Trophoblast cell (in vitro differentiated cells and primary cell): ENCODE data around the gene TAPBP.
"Not testable (repeated sequence)": the region's sequence is repeated elsewhere in the genome, so short reads cannot be mapped to it uniquely, and the experiment has no call there.

Source experiments
- DNase-seq, 2 donors: peaks; one replicate each; pipeline ENCODE4 v3.0.0-alpha.2; 2016
- H2AFZ ChIP-seq: 2 replicates; pipeline ENCODE4 v1.6.1; 2013; ENCODE audit warnings: low read length, moderate library complexity, mild to moderate bottlenecking; ENCODE audit not compliant: insufficient read depth, poor library complexity
- H2AK5ac ChIP-seq: 2 replicates; pipeline ENCODE4 v1.6.1; 2013; ENCODE audit warnings: mild to moderate bottlenecking, low read length
- H2BK120ac ChIP-seq: 2 replicates; pipeline ENCODE4 v1.6.1; 2013; ENCODE audit warnings: low read length, mild to moderate bottlenecking, moderate library complexity; ENCODE audit not compliant: insufficient read depth, poor library complexity
- H2BK12ac ChIP-seq: 2 replicates; pipeline ENCODE4 v1.6.1; 2013; ENCODE audit warnings: mild to moderate bottlenecking, low read length, moderate library complexity
- H2BK5ac ChIP-seq: 2 replicates; pipeline ENCODE4 v1.6.1; 2013; ENCODE audit warnings: low read length, low read depth, moderate library complexity, mild to moderate bottlenecking; ENCODE audit not compliant: poor library complexity
- H3K14ac ChIP-seq: 2 replicates; pipeline ENCODE4 v1.6.1; 2013; ENCODE audit warnings: mild to moderate bottlenecking, low read length
- H3K18ac ChIP-seq: 2 replicates; pipeline ENCODE4 v1.6.1; 2013; ENCODE audit warnings: mild to moderate bottlenecking, low read length
- H3K23ac ChIP-seq: 2 replicates; pipeline ENCODE4 v1.6.1; 2013; ENCODE audit warnings: low read length
- H3K27ac ChIP-seq: 2 replicates; pipeline ENCODE4 v1.5.1; 2013; ENCODE audit warnings: low read depth, mild to moderate bottlenecking, inconsistent platforms, low read length, moderate library complexity
- H3K27me3 ChIP-seq: 2 replicates; pipeline ENCODE4 v1.6.1; 2013; ENCODE audit warnings: inconsistent platforms, mild to moderate bottlenecking, low read length, moderate library complexity; ENCODE audit not compliant: insufficient read depth
- H3K36me3 ChIP-seq, 2 experiments: 1 replicate in 1 of 2; 2 replicates in 1 of 2; pipeline ENCODE4 v1.6.1; 2013; ENCODE audit warnings: low read length in 2 of 2, mild to moderate bottlenecking in 2 of 2, moderate library complexity in 1 of 2; ENCODE audit not compliant: insufficient read depth in 2 of 2, control insufficient read depth in 1 of 2
- H3K4ac ChIP-seq: 2 replicates; pipeline ENCODE4 v1.6.1; 2013; ENCODE audit warnings: low read depth, mild to moderate bottlenecking, low read length, moderate library complexity
- H3K4me1 ChIP-seq, 2 experiments: 1 replicate in 1 of 2; 2 replicates in 1 of 2; pipeline ENCODE4 v1.6.1; 2013; ENCODE audit warnings: low read length in 2 of 2, mild to moderate bottlenecking in 2 of 2, moderate library complexity in 1 of 2; ENCODE audit not compliant: insufficient read depth in 2 of 2, control insufficient read depth in 1 of 2
- H3K4me2 ChIP-seq: 2 replicates; pipeline ENCODE4 v1.6.1; 2013; ENCODE audit warnings: inconsistent platforms, mild to moderate bottlenecking, low read length, moderate library complexity
- H3K4me3 ChIP-seq: 2 replicates; pipeline ENCODE4 v1.5.1; 2013; ENCODE audit warnings: mild to moderate bottlenecking, low read depth, low read length, inconsistent platforms
- H3K79me1 ChIP-seq: one replicate; pipeline ENCODE4 v1.6.1; 2013; ENCODE audit warnings: low read length
- H3K79me2 ChIP-seq: 2 replicates; pipeline ENCODE4 v1.6.1; 2013; ENCODE audit warnings: low read length, mild to moderate bottlenecking; ENCODE audit not compliant: control insufficient read depth, insufficient read depth, poor library complexity
- H3K9ac ChIP-seq: 2 replicates; pipeline ENCODE4 v1.6.1; 2013; ENCODE audit warnings: mild to moderate bottlenecking, low read length
- H3K9me3 ChIP-seq: 2 replicates; pipeline ENCODE4 v1.6.1; 2013; ENCODE audit warnings: low read depth, mild to moderate bottlenecking, control low read depth, inconsistent platforms, low read length; ENCODE audit not compliant: insufficient read depth
- H4K12ac ChIP-seq: 2 replicates; pipeline ENCODE4 v1.6.1; 2013; ENCODE audit warnings: low read depth, mild to moderate bottlenecking, low read length, moderate library complexity
- H4K8ac ChIP-seq: 2 replicates; pipeline ENCODE4 v1.6.1; 2013; ENCODE audit warnings: low read depth, mild to moderate bottlenecking, low read length, moderate library complexity
- H4K91ac ChIP-seq: one replicate; pipeline ENCODE4 v1.6.1; 2013; ENCODE audit warnings: low read depth, mild to moderate bottlenecking, low read length, moderate library complexity
- WGBS: extraction: QIAGEN DNeasy Blood & Tissue Kit; methylation state at CpG from one replicate; pipeline ENCODE4 v1.1.7; 2013; ENCODE audit warnings: missing lambda C conversion rate; ENCODE audit not compliant: insufficient read length, insufficient coverage; ENCODE audit errors: extremely low coverage; 5-methylcytosine and 5-hydroxymethylcytosine counted together

TAPBP gene

DNA sequence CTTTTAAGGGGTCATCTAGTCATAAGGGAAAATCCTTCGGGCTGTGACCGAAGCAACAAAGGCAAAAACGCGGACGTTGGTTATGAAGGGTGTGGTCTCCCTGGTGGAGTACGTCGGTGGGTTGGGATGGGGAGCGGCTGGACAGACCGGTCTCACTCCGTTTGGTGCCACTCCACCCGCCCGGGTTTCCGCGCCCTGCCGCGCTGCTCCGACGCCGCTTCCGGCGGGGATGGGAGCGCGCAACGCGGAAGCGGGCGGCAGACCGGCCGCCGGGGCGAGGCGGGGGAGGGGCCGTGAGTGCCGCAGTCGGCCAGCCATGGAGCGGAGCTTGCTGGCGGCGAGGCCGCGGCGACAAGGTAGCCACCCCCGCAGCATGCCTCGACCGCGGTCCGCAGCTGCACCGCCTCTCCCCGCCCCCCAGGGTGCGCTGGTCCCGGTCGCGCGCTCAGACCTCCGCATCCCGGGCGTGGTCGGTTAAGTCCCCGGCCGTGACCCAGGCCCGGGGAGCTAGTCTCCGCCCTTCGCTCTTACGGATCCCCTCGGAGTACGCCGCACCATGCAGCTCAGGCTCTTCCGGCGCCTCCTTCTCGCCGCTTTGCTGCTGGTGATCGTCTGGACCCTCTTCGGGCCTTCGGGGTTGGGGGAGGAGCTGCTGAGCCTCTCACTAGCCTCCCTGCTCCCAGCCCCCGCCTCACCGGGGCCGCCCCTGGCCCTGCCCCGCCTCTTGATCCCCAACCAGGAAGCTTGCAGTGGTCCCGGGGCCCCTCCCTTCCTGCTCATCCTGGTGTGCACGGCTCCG, 36.8 kb downstream of the TAPBP start, which contains the start of gene B3GALT4:
Gene B3GALT4, plus strand, starts transcription at position 260 of the 799 bp plus-strand sequence. Its CDS starts 297 bp downstream, at position 557.
- Histone ChIP-seq H3K4me3 (peak within 1 kb of the TSS; percentile 84), H3K36me3 (peaks cover 48 to 57% of the 10 kb centered on the region in 2 experiments), H2BK120ac (peak within 1 kb of the TSS; percentile 37), H4K91ac (peak within 1 kb of the TSS; percentile 91), H3K79me1 (peaks cover 12% of the 10 kb centered on the region), H3K18ac (peak within 1 kb of the TSS; percentile 56), H3K9me3 (no peaks in the 10 kb centered on the region), H3K79me2 (peaks cover 13% of the 10 kb centered on the region), H3K27me3 (no peaks in the 10 kb centered on the region), H3K23ac (no peak within 1 kb of the TSS), H3K4ac (peak within 1 kb of the TSS; percentile 89), H2BK12ac (no peak within 1 kb of the TSS), H2BK5ac (peak within 1 kb of the TSS; percentile 81), H3K27ac (peak within 1 kb of the TSS; percentile 97), H3K4me2 (peak within 1 kb of the TSS; percentile 62), H4K12ac (peak within 1 kb of the TSS; percentile 78), H2AK5ac (peak within 1 kb of the TSS; percentile 36), H3K9ac (peak within 1 kb of the TSS; percentile 84), H3K14ac (peak within 1 kb of the TSS; percentile 89), H3K4me1 (peaks cover 3 to 12% of the 10 kb centered on the region in 2 experiments), H4K8ac (peak within 1 kb of the TSS; percentile 96), H2AFZ (peak within 1 kb of the TSS; percentile 38)
- peak; percentile 61 to 78 for DNase-seq
- WGBS, result no CpG with 5 or more reads among the region's 80 CpGs

GRCh38 chr6:33276581-33276863, 37.4 kb downstream of the TAPBP start:
- peak overlapping the region; percentile 96 for H4K8ac ChIP-seq
- H3K9ac ChIP-seq, result peak overlapping the region; percentile 84
- H2BK12ac ChIP-seq, result no peak overlapping the region
- peak overlapping the region; percentile 41 for H4K91ac ChIP-seq
- no peak overlapping the region for H3K23ac ChIP-seq
- H3K27ac ChIP-seq, result peak overlapping the region; percentile 97
- no peak overlapping the region for H3K18ac ChIP-seq
- no peak overlapping the region for H2AFZ ChIP-seq
- no peaks in the 10 kb centered on the region for H3K9me3 ChIP-seq
- H4K12ac ChIP-seq, result peak overlapping the region; percentile 78
- peak overlapping the region; percentile 28 for H2BK5ac ChIP-seq
- peaks cover 15% of the 10 kb centered on the region for H3K79me2 ChIP-seq
- peak overlapping the region; percentile 89 for H3K14ac ChIP-seq
- H3K79me1 ChIP-seq, result peaks cover 15% of the 10 kb centered on the region
- DNase-seq, result no peak
- H3K27me3 ChIP-seq, result no peaks in the 10 kb centered on the region
- H3K36me3 ChIP-seq, result peaks cover 48 to 57% of the 10 kb centered on the region in 2 experiments
- H3K4me2 ChIP-seq, result peak overlapping the region; percentile 62
- H2AK5ac ChIP-seq, result peak overlapping the region; percentile 36
- H2BK120ac ChIP-seq, result peak overlapping the region; percentile 14
- H3K4me3 ChIP-seq, result peak overlapping the region; percentile 84
- H3K4ac ChIP-seq, result peak overlapping the region; percentile 17
- peaks cover 3 to 12% of the 10 kb centered on the region in 2 experiments for H3K4me1 ChIP-seq

- H2BK12ac ChIP-seq, DNase-seq, H3K4ac ChIP-seq, H3K14ac ChIP-seq, H2AFZ ChIP-seq, H4K12ac ChIP-seq, H2BK5ac ChIP-seq, H3K9me3 ChIP-seq, H3K4me3 ChIP-seq, H3K9ac ChIP-seq, H2BK120ac ChIP-seq, H3K23ac ChIP-seq, H2AK5ac ChIP-seq, H4K8ac ChIP-seq, H3K27me3 ChIP-seq, H3K18ac ChIP-seq: not testable (repeated sequence)
- Histone ChIP-seq H3K79me2 (peaks cover 18% of the 10 kb centered on the region), H4K91ac (peak overlapping the region; percentile 41), H3K4me2 (peak overlapping the region; percentile 62), H3K36me3 (peaks cover 46 to 55% of the 10 kb centered on the region in 2 experiments), H3K4me1 (peaks cover 3 to 12% of the 10 kb centered on the region in 2 experiments), H3K79me1 (peaks cover 20% of the 10 kb centered on the region), H3K27ac (peak overlapping the region; percentile 97)
- no CpG with 5 or more reads among the region's 16 CpGs for WGBS
Measured at GRCh38 chr6:33275795-33276580, 37.9 kb downstream of the TAPBP start.

GRCh38 chr6:33273924-33274902, 39.7 kb downstream of the TAPBP start:
- Histone ChIP-seq H3K27ac (peak overlapping the region; percentile 59), H2BK120ac (no peak overlapping the region), H3K36me3 (peaks cover 30 to 39% of the 10 kb centered on the region in 2 experiments), H3K4ac (peak overlapping the region; percentile 22), H3K79me2 (peaks cover 18% of the 10 kb centered on the region), H4K91ac (no peak overlapping the region), H4K8ac (no peak overlapping the region), H3K9ac (no peak overlapping the region), H3K18ac (no peak overlapping the region), H2AK5ac (no peak overlapping the region), H4K12ac (no peak overlapping the region), H3K4me1 (peaks cover 3 to 12% of the 10 kb centered on the region in 2 experiments), H3K14ac (no peak overlapping the region), H2AFZ (no peak overlapping the region), H2BK5ac (no peak overlapping the region), H2BK12ac (no peak overlapping the region), H3K23ac (no peak overlapping the region), H3K27me3 (no peaks in the 10 kb centered on the region), H3K79me1 (peaks cover 20% of the 10 kb centered on the region), H3K4me2 (peak overlapping the region; percentile 37), H3K4me3 (no peak overlapping the region), H3K9me3 (no peaks in the 10 kb centered on the region)
- 100% methylated on average over 3 of the region's 14 CpGs for WGBS
- DNase-seq, result no peak
